Thyroid gland (tissue), 4 donors: Measurements from ENCODE around the gene BMP6. TPM values are rescaled to one million over a fixed set of nuclear protein-coding genes. Genes with fewer than 3 reads are reported as not detected.
"Not testable (repeated sequence)": the region's sequence is repeated elsewhere in the genome, so short reads cannot be mapped to it uniquely, and the experiment has no call there.

Experiments used
- DNase-seq, 2 donors: peaks; one replicate each; pipeline ENCODE4 v3.0.0-alpha.2; 2019
- H3K27ac ChIP-seq, 3 donors: fragments of 200-600 bp; sonication (generic); 1 replicate in 2 of 3; 2 replicates in 1 of 3; pipeline ENCODE4 v1.5.1; 2016 to 2019; ENCODE audit warnings: mild to moderate bottlenecking in 1 of 3, moderate library complexity in 1 of 3
- H3K27me3 ChIP-seq: fragments of 200-600 bp; sonication (generic); one replicate; pipeline ENCODE4 v1.5.1; 2019
- H3K36me3 ChIP-seq, 2 donors: fragments of 200-600 bp; sonication (generic); one replicate each; pipeline ENCODE4 v1.5.1; 2016 to 2019
- H3K4me1 ChIP-seq, 2 donors: fragments of 200-600 bp; sonication (generic); one replicate each; pipeline ENCODE4 v1.5.1; 2017 to 2019
- H3K4me3 ChIP-seq, 3 donors: fragments of 200-600 bp; sonication (generic); replicated peaks in 1 of 3; 1 replicate in 2 of 3; 2 replicates in 1 of 3; pipeline ENCODE4 v1.5.1; 2016; ENCODE audit warnings: mild to moderate bottlenecking in 1 of 3
- H3K9me3 ChIP-seq: fragments of 200-600 bp; sonication (generic); one replicate; pipeline ENCODE4 v1.5.1; 2017
- POLR2A ChIP-seq, 2 donors: fragments of 450-650 bp; IDR thresholded peaks; one replicate each; pipeline ENCODE4 v1.6.1; 2017; ENCODE audit warnings: antibody characterized with exemption in 2 of 2, mild to moderate bottlenecking in 2 of 2, moderate library complexity in 1 of 2
- WGBS, 2 donors: methylation state at CpG; one replicate each; pipeline ENCODE4 v1.1.5; 2017; 5-methylcytosine and 5-hydroxymethylcytosine counted together
- intact Hi-C: fragments of 100-400 bp; cut with DNase I; formaldehyde crosslinking; loops from one replicate; pipeline ENCODE4 v1.15.1; 2023
- total RNA-seq, 4 donors: library from RNA; depleted of rRNA; stranded (reverse); fragments of >200 nt; gene quantifications; one replicate each; pipeline ENCODE4 v1.2.3, GENCODE V29; 2016
- TF ChIP-seq, protein P1 (sequence below), 6 experiments: fragments of 200-600 bp in 3 of 6; fragments of 450-650 bp in 3 of 6; sonication (generic) in 3 of 6; IDR thresholded peaks; one replicate each; pipeline ENCODE4 v1.5.1; 2016 to 2019; ENCODE audit warnings: antibody characterized with exemption in 6 of 6, mild to moderate bottlenecking in 2 of 6, inconsistent platforms in 1 of 6, moderate library complexity in 1 of 6

BMP6 gene
- total RNA-seq, 4 donors from 2014 or later = 0.78 to 3.1 (median 1.9) TPM

- Histone ChIP-seq H3K4me3 (no peak overlapping the region), H3K27me3 (no peaks in the 10 kb centered on the region), H3K9me3 (no peaks in the 10 kb centered on the region), H3K27ac (no peak overlapping the region), H3K36me3 (peaks cover 71 to 82% of the 10 kb centered on the region in 2 donors), H3K4me1 (no peaks in the 10 kb centered on the region)
- intact Hi-C loops = no loop called here
- DNase-seq = no peak
- TF ChIP-seq POLR2A (IDR thresholded peaks at IDR 0.05) = no peak
- TF ChIP-seq, protein P1, sequence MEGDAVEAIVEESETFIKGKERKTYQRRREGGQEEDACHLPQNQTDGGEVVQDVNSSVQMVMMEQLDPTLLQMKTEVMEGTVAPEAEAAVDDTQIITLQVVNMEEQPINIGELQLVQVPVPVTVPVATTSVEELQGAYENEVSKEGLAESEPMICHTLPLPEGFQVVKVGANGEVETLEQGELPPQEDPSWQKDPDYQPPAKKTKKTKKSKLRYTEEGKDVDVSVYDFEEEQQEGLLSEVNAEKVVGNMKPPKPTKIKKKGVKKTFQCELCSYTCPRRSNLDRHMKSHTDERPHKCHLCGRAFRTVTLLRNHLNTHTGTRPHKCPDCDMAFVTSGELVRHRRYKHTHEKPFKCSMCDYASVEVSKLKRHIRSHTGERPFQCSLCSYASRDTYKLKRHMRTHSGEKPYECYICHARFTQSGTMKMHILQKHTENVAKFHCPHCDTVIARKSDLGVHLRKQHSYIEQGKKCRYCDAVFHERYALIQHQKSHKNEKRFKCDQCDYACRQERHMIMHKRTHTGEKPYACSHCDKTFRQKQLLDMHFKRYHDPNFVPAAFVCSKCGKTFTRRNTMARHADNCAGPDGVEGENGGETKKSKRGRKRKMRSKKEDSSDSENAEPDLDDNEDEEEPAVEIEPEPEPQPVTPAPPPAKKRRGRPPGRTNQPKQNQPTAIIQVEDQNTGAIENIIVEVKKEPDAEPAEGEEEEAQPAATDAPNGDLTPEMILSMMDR (IDR thresholded peaks at IDR 0.05) = no peak
- WGBS, 2 donors = 82% methylated on average over 15 of the region's 15 CpGs
Measured at GRCh38 chr6:7891078-7891872, 165.4 kb downstream of the BMP6 start.

- intact Hi-C loops, H3K4me1 ChIP-seq, H3K4me3 ChIP-seq, DNase-seq, H3K27ac ChIP-seq, H3K27me3 ChIP-seq, H3K9me3 ChIP-seq: not testable (repeated sequence)
- 95 to 97% methylated on average over 4 of the region's 4 CpGs for WGBS, 2 donors
- peaks cover 68 to 77% of the 10 kb centered on the region in 2 donors for H3K36me3 ChIP-seq
Measured at GRCh38 chr6:7892367-7892766, 166.5 kb downstream of the BMP6 start.

DNA sequence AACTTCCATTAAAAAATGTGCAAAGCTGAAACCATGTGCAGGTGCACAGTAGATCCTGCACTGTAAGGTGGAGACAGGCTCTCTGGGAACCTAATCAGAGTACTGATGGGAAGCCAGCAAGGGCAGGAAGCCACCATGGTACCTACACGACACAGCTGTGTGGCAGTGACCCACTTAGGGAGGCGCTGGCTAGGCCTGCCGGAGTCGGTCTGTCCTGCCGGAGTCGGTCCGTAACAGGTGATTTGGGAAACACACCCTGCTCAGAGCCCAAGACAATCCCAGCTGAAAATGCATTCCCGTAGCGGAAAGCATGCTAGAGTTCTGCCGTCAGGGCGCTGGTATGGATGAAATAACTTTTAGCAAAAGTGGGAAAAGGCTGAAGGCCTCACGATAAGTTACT is 167.4 kb downstream of the BMP6 start:
- H3K9me3 ChIP-seq = no peaks in the 10 kb centered on the region
- H3K4me1 ChIP-seq = no peaks in the 10 kb centered on the region
- H3K27ac ChIP-seq = no peak overlapping the region
- intact Hi-C loops = no loop called here
- H3K27me3 ChIP-seq = no peaks in the 10 kb centered on the region
- 94 to 96% methylated on average over 12 of the region's 12 CpGs for WGBS, 2 donors
- peaks cover 70 to 78% of the 10 kb centered on the region in 2 donors for H3K36me3 ChIP-seq
- no peak overlapping the region for H3K4me3 ChIP-seq
- no peak for DNase-seq
- no peak for TF ChIP-seq POLR2A (IDR thresholded peaks at IDR 0.05)
- TF ChIP-seq, protein P1 (IDR thresholded peaks at IDR 0.05) = no peak

DNA sequence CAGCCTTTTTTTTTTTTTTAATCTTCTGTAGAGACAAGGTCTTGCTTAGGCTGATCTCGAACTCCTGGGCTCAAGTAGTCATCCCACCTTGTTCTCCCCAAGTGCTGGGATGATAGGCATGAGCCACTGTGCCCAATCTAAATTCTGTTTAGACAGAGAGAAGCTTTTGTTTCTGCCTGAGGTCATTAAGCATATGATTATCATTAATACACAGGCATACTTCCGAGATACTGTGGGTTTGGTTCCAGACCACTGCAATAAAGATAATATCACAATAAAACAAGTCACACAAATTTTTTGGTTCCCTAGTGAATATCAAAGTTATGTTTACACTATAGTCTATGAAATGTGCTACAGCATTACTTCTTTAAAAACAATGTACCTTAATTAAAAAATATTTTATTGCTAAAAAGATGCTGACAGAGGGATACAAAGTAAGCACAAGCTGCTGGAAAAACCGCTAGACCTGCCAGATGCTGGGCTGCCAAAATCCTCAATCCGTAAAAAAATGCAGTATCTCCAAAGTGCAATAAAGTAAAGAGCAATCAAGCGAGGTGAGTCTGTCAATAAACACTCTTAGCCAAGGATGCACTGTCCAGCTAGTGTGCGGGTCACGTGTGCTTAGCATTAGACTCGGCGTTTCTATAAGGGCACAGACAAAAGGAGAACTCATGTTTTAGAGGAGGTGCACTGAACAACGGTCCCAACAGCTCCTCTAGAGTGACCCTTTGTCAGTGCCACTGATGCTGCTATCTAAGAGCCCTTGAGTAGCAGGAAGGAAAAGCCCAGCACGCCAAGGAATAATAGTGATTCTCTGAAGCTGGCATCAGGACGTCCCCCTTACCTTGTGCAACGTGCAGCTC is 168.6 kb downstream of the BMP6 start:
- intact Hi-C loops = no loop called here
- Histone ChIP-seq H3K36me3 (peaks cover 72 to 77% of the 10 kb centered on the region in 2 donors), H3K4me1 (no peaks in the 10 kb centered on the region), H3K4me3 (no peak overlapping the region), H3K27me3 (no peaks in the 10 kb centered on the region), H3K9me3 (no peaks in the 10 kb centered on the region), H3K27ac (no peak overlapping the region)
- 81 to 86% methylated on average over 13 of the region's 13 CpGs for WGBS, 2 donors
- no peak for DNase-seq
- TF ChIP-seq, protein P1 (IDR thresholded peaks at IDR 0.05) = no peak
- no peak for TF ChIP-seq POLR2A (IDR thresholded peaks at IDR 0.05)

- no peak for DNase-seq
- H3K27me3 ChIP-seq = no peaks in the 10 kb centered on the region
- TF ChIP-seq POLR2A (IDR thresholded peaks at IDR 0.05) = no peak
- TF ChIP-seq, protein P1 (IDR thresholded peaks at IDR 0.05) = no peak
- H3K36me3 ChIP-seq = peaks cover 69 to 76% of the 10 kb centered on the region in 2 donors
- no peak overlapping the region for H3K27ac ChIP-seq
- H3K4me3 ChIP-seq = no peak overlapping the region
- intact Hi-C loops = no loop called here
- no peaks in the 10 kb centered on the region for H3K9me3 ChIP-seq
- 84 to 89% methylated on average over 6 to 7 of the region's 7 CpGs for WGBS, 2 donors
- no peaks in the 10 kb centered on the region for H3K4me1 ChIP-seq
Measured at GRCh38 chr6:7895125-7895423, 169.2 kb downstream of the BMP6 start.
